Esophagus muscularis mucosa (tissue), 4 donors: ENCODE data around the gene DCD. TPM values are rescaled to one million over a fixed set of nuclear protein-coding genes. Genes with fewer than 3 reads are reported as not detected.
"Not testable (repeated sequence)": the region's sequence is repeated elsewhere in the genome, so short reads cannot be mapped to it uniquely, and the experiment has no call there.

Experiments used
- DNase-seq: peaks from one replicate; pipeline ENCODE4 v3.0.0-alpha.2; 2017; ENCODE audit errors: extremely low spot score
- H3K27ac ChIP-seq, 4 donors: fragments of 200-600 bp; sonication (generic); replicated peaks in 1 of 4; 1 replicate in 3 of 4; 2 replicates in 1 of 4; pipeline ENCODE4 v1.5.1; 2016 to 2019; ENCODE audit warnings: mild to moderate bottlenecking in 1 of 4
- H3K27me3 ChIP-seq, 4 donors: fragments of 200-600 bp; sonication (generic); one replicate each; pipeline versions ENCODE4 v1.5.1 to v1.6.0; 2016 to 2019
- H3K36me3 ChIP-seq, 4 donors: fragments of 200-600 bp; sonication (generic); one replicate each; pipeline ENCODE4 v1.5.1; 2016 to 2019
- H3K4me1 ChIP-seq, 4 donors: fragments of 200-600 bp; sonication (generic); one replicate each; pipeline ENCODE4 v1.5.1; 2016 to 2019
- H3K4me3 ChIP-seq, 4 donors: fragments of 200-600 bp; sonication (generic); 1 replicate in 2 of 4; 2 replicates in 2 of 4; pipeline ENCODE4 v1.5.1; 2016 to 2019; ENCODE audit warnings: mild to moderate bottlenecking in 4 of 4, moderate library complexity in 1 of 4
- H3K9me3 ChIP-seq, 4 donors: fragments of 200-600 bp; sonication (generic); 1 replicate in 3 of 4; 2 replicates in 1 of 4; pipeline ENCODE4 v1.5.1; 2016 to 2019
- EP300 ChIP-seq: sonication (generic); formaldehyde crosslinking; IDR thresholded peaks from one replicate; pipeline ENCODE4 v1.6.1; 2017; ENCODE audit warnings: antibody characterized with exemption
- POLR2A ChIP-seq: fragments of 450-650 bp; IDR thresholded peaks from one replicate; pipeline ENCODE4 v1.6.1; 2017; ENCODE audit warnings: antibody characterized with exemption, moderate library complexity, mild to moderate bottlenecking, low read depth
- POLR2AphosphoS5 ChIP-seq, 2 donors: sonication (generic); formaldehyde crosslinking; IDR thresholded peaks; one replicate each; pipeline ENCODE4 v1.6.1; 2017; ENCODE audit warnings: antibody characterized with exemption in 2 of 2
- WGBS: methylation state at CpG from one replicate; pipeline ENCODE4 v1.1.5; 2018; 5-methylcytosine and 5-hydroxymethylcytosine counted together
- intact Hi-C: fragments of 100-400 bp; cut with DNase I; formaldehyde crosslinking; loops from one replicate; pipeline ENCODE4 v1.15.1; 2023
- total RNA-seq, 4 donors: library from RNA; depleted of rRNA; stranded (reverse); fragments of >200 nt; gene quantifications; one replicate each; pipeline versions ENCODE4 v1.1.0 to v1.2.1, GENCODE V29; 2016
- TF ChIP-seq, protein P1 (sequence below), 3 experiments: fragments of 200-600 bp in 2 of 3; fragments of 450-650 bp in 1 of 3; sonication (generic) in 2 of 3; IDR thresholded peaks; one replicate each; pipeline ENCODE4 v1.5.1; 2017 to 2019; ENCODE audit warnings: antibody characterized with exemption in 3 of 3, mild to moderate bottlenecking in 2 of 3, moderate library complexity in 1 of 3

Gene DCD
- total RNA-seq, 4 donors from 2014 or later: not detected

DNA sequence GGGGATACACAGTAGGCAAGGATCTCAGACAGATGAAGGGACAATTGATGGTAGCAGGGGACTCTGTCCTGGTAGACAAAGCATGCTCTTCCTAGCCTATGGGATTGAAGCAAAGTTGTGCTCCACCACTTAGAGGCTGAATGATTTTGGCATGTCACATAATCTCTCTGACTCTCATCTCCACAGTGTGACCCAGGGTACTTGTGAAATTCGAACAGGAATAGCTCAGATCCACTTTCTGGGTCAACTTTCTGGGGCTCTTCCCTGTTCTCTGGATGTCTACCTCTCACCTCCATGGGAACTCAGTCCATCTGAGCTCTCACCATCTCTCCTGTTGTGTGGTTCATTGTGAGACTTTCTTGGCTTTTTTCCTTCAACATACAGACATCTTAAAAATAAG lies 1.7 kb upstream of the DCD start:
- H3K27ac ChIP-seq: no peak overlapping the region
- intact Hi-C loops: no loop called here
- peaks cover 0 to 15% (median 0%) of the 10 kb centered on the region in 4 donors for H3K27me3 ChIP-seq
- TF ChIP-seq EP300 (no peak), POLR2AphosphoS5 (IDR thresholded peaks at IDR 0.05) (no peak), POLR2A (no peak)
- TF ChIP-seq, protein P1, sequence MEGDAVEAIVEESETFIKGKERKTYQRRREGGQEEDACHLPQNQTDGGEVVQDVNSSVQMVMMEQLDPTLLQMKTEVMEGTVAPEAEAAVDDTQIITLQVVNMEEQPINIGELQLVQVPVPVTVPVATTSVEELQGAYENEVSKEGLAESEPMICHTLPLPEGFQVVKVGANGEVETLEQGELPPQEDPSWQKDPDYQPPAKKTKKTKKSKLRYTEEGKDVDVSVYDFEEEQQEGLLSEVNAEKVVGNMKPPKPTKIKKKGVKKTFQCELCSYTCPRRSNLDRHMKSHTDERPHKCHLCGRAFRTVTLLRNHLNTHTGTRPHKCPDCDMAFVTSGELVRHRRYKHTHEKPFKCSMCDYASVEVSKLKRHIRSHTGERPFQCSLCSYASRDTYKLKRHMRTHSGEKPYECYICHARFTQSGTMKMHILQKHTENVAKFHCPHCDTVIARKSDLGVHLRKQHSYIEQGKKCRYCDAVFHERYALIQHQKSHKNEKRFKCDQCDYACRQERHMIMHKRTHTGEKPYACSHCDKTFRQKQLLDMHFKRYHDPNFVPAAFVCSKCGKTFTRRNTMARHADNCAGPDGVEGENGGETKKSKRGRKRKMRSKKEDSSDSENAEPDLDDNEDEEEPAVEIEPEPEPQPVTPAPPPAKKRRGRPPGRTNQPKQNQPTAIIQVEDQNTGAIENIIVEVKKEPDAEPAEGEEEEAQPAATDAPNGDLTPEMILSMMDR (IDR thresholded peaks at IDR 0.05): no peak
- DNase-seq: peak; percentile 62
- peaks cover 0 to 3% (median 0%) of the 10 kb centered on the region in 4 donors for H3K4me1 ChIP-seq
- no peaks in the 10 kb centered on the region for H3K9me3 ChIP-seq
- whole genome bisulfite sequencing: 79% methylated on average over 1 of the region's 1 CpG
- H3K36me3 ChIP-seq: no peaks in the 10 kb centered on the region
- no peak overlapping the region for H3K4me3 ChIP-seq

- no peaks in the 10 kb centered on the region for H3K4me1 ChIP-seq
- H3K36me3 ChIP-seq: no peaks in the 10 kb centered on the region
- WGBS: 94% methylated on average over 1 of the region's 1 CpG
- no peaks in the 10 kb centered on the region for H3K9me3 ChIP-seq
- no peak overlapping the region for H3K27ac ChIP-seq
- TF ChIP-seq, protein P1 (IDR thresholded peaks at IDR 0.05): no peak
- TF ChIP-seq POLR2A (no peak), POLR2AphosphoS5 (IDR thresholded peaks at IDR 0.05) (no peak), EP300 (no peak)
- intact Hi-C loops: no loop called here
- H3K4me3 ChIP-seq: no peak overlapping the region
- no peak for DNase-seq
- peaks cover 0 to 18% (median 0%) of the 10 kb centered on the region in 4 donors for H3K27me3 ChIP-seq
Observed at GRCh38 chr12:54641554-54641953, 6.6 kb downstream of the DCD start.

- Histone ChIP-seq H3K4me1 (no peaks in the 10 kb centered on the region), H3K4me3 (no peak overlapping the region), H3K9me3 (no peaks in the 10 kb centered on the region), H3K27me3 (peaks cover 0 to 15% (median 0%) of the 10 kb centered on the region in 4 donors), H3K36me3 (no peaks in the 10 kb centered on the region), H3K27ac (no peak overlapping the region)
- DNase-seq: peak; percentile 88
- intact Hi-C loops: no loop called here
- 76% methylated on average over 4 of the region's 4 CpGs for WGBS
- TF ChIP-seq, protein P1 (IDR thresholded peaks at IDR 0.05): no peak
- TF ChIP-seq POLR2A (no peak), EP300 (no peak), POLR2AphosphoS5 (IDR thresholded peaks at IDR 0.05) (no peak)
Observed at GRCh38 chr12:54641089-54641488, 7.1 kb downstream of the DCD start.

DNA sequence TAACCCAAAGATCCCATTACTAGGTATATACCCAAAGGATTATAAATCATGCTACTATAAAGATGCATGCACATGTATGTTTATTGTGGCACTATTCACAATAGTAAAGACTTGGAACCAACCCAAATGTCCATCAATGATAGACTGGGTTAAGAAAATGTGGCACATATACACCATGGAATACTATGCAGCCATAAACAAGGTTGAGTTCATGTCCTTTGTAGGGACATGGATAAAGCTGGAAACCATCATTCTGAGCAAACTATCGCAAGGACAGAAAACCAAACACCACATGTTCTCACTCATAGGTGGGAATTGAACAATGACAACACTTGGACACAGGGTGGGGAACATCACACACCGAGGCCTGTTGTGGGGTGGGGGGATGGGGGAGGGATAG lies 9.1 kb downstream of the DCD start:
- intact Hi-C loops, H3K4me3 ChIP-seq, H3K27ac ChIP-seq, H3K9me3 ChIP-seq, H3K4me1 ChIP-seq, H3K36me3 ChIP-seq, H3K27me3 ChIP-seq, DNase-seq: not testable (repeated sequence)
- 92% methylated on average over 2 of the region's 2 CpGs for WGBS

- Histone ChIP-seq H3K27me3 (peaks cover 0 to 15% (median 0%) of the 10 kb centered on the region in 4 donors), H3K4me1 (no peaks in the 10 kb centered on the region), H3K27ac (no peak within 1 kb of the TSS), H3K9me3 (no peaks in the 10 kb centered on the region), H3K4me3 (no peak within 1 kb of the TSS), H3K36me3 (no peaks in the 10 kb centered on the region)
- intact Hi-C loops: no loop called here
- TF ChIP-seq POLR2AphosphoS5 (IDR thresholded peaks at IDR 0.05) (no peak), EP300 (no peak), POLR2A (no peak)
- TF ChIP-seq, protein P1 (IDR thresholded peaks at IDR 0.05): no peak
- DNase-seq: no peak
- WGBS: 75% methylated on average over 2 of the region's 2 CpGs
Observed at GRCh38 chr12:54634795-54635194, 13.4 kb downstream of the DCD start, which contains the start of gene LACRT. Gene LACRT (minus strand): TSS chr12:54634895. CDS start chr12:54634841, 54 bp downstream.
